Stimulated activated CD4-positive, alpha-beta T cell treated with anti-CD3 and anti-CD28 coated beads, Interleukin-15, amount 100 ng/mL, for 1 hour (primary cell): Measurements from ENCODE around the gene CPLX3.
"Not testable (repeated sequence)": the region's sequence is repeated elsewhere in the genome, so short reads cannot be mapped to it uniquely, and the experiment has no call there.

Experiments
- DNase-seq, 2 donors: peaks; one replicate each; pipeline ENCODE4 v3.0.0-alpha.2; 2020; ENCODE audit warnings: low read depth in 1 of 2, low spot score in 1 of 2

The CPLX3 gene

GRCh38 chr15:74826364-74826819 is at the start of gene CPLX3:
CPLX3 (plus strand) TSS chr15:74826627; CDS start chr15:74826704, 77 bp downstream.
- DNase-seq = peak in 1 of 2 donors; percentile 41

GRCh38 chr15:74776821-74777768 is 49.3 kb upstream of the CPLX3 start:
- no peak for DNase-seq

GRCh38 chr15:74777769-74778598 is 48.4 kb upstream of the CPLX3 start:
- no peak for DNase-seq

- DNase-seq = no peak
Measured at GRCh38 chr15:74778599-74778970, 47.8 kb upstream of the CPLX3 start.

GRCh38 chr15:74779162-74779648 is 47.2 kb upstream of the CPLX3 start:
- DNase-seq = no peak

GRCh38 chr15:74780523-74781430 is 45.6 kb upstream of the CPLX3 start:
- DNase-seq = no peak

- peak; percentile 67 to 73 for DNase-seq
Measured at GRCh38 chr15:74781431-74782258, 44.8 kb upstream of the CPLX3 start, which contains the start of gene CSK. CSK (plus strand) TSS chr15:74782080; CDS start chr15:74798298, 16,218 bp downstream.

- no peak for DNase-seq
Measured at GRCh38 chr15:74782259-74783071, 44.0 kb upstream of the CPLX3 start.

GRCh38 chr15:74783072-74783807 is 43.2 kb upstream of the CPLX3 start:
- DNase-seq = no peak

GRCh38 chr15:74783808-74784175 is 42.6 kb upstream of the CPLX3 start:
- DNase-seq = no peak

- DNase-seq = no peak
Measured at GRCh38 chr15:74784426-74785193, 41.8 kb upstream of the CPLX3 start.

- no peak for DNase-seq
Measured at GRCh38 chr15:74785194-74786032, 41.0 kb upstream of the CPLX3 start.

GRCh38 chr15:74786081-74786480 is 40.3 kb upstream of the CPLX3 start:
- DNase-seq = not testable (repeated sequence)

- no peak for DNase-seq
Measured at GRCh38 chr15:74786551-74787165, 39.8 kb upstream of the CPLX3 start.

- peak; percentile 74 to 78 for DNase-seq
Measured at GRCh38 chr15:74787251-74788041, 39.0 kb upstream of the CPLX3 start.
